ENCODE data around the gene NDUFA5.

NDUFA5 gene

GRCh38 chr7:123557398-123558288 is at the start of gene NDUFA5:
TSS of gene NDUFA5 (minus strand) at chr7:123557818. CDS start at chr7:123557795, 23 bp downstream.
- peak; percentile 99 for DNase-seq

- no peak for DNase-seq
These were observed 47.1 kb upstream of the NDUFA5 start for GRCh38 chr7:123604739-123605138.

GRCh38 chr7:123602648-123603047 is 45.0 kb upstream of the NDUFA5 start:
- no peak for DNase-seq

- DNase-seq: no peak
These were observed 43.9 kb upstream of the NDUFA5 start, which contains the start of gene ASB15 for GRCh38 chr7:123601530-123601929. TSS of gene ASB15 (plus strand) at chr7:123601821. CDS start at chr7:123614503, 12,682 bp downstream.

- no peak for DNase-seq
These were observed 43.3 kb upstream of the NDUFA5 start for GRCh38 chr7:123600876-123601275.

- no peak for DNase-seq
These were observed 42.1 kb upstream of the NDUFA5 start for GRCh38 chr7:123599766-123600165.

GRCh38 chr7:123598657-123599056 is 41.0 kb upstream of the NDUFA5 start:
- no peak for DNase-seq

GRCh38 chr7:123594813-123595241 is 37.2 kb upstream of the NDUFA5 start:
- DNase-seq: no peak

- no peak for DNase-seq
These were observed 30.8 kb upstream of the NDUFA5 start for GRCh38 chr7:123588376-123588775.

- no peak for DNase-seq
These were observed 26.2 kb upstream of the NDUFA5 start for GRCh38 chr7:123583821-123584220.

GRCh38 chr7:123581162-123581459 is 23.5 kb upstream of the NDUFA5 start:
- no peak for DNase-seq

GRCh38 chr7:123580406-123581161 is 23.0 kb upstream of the NDUFA5 start:
- no peak for DNase-seq

GRCh38 chr7:123579416-123579815 is 21.8 kb upstream of the NDUFA5 start:
- no peak for DNase-seq

- no peak for DNase-seq
These were observed 16.4 kb upstream of the NDUFA5 start for GRCh38 chr7:123573896-123574467.

GRCh38 chr7:123573341-123573740 is 15.7 kb upstream of the NDUFA5 start:
- DNase-seq: no peak

GRCh38 chr7:123571684-123572083 is 14.1 kb upstream of the NDUFA5 start:
- DNase-seq: no peak

- DNase-seq: no peak
These were observed 13.6 kb upstream of the NDUFA5 start for GRCh38 chr7:123571187-123571586.

- no peak for DNase-seq
These were observed 13.0 kb upstream of the NDUFA5 start for GRCh38 chr7:123570390-123571182.

- no peak for DNase-seq
These were observed 11.9 kb upstream of the NDUFA5 start for GRCh38 chr7:123569352-123570010.

GRCh38 chr7:123562121-123562520 is 4.5 kb upstream of the NDUFA5 start:
- no peak for DNase-seq

- no peak for DNase-seq
These were observed 764 bp upstream of the NDUFA5 start for GRCh38 chr7:123558289-123558874.

GRCh38 chr7:123557016-123557397 is 611 bp downstream of the NDUFA5 start:
- DNase-seq: no peak

All from CD4-positive, alpha-beta T cell treated with Interleukin-10 for 1 hour (primary cell).